HG03521 (cell line): Measurements from ENCODE around the gene TSPAN18.

Experiments
- ATAC-seq: cut with Tn5 transposase; IDR thresholded peaks from one replicate; pipeline ENCODE4 v1.9.1; 2021; ENCODE audit warnings: mild to moderate bottlenecking, moderate library complexity; ENCODE audit not compliant: unreplicated experiment

TSPAN18 gene

GRCh38 chr11:44792171-44792570 is 65.4 kb downstream of the TSPAN18 start:
- ATAC-seq, result no peak

GRCh38 chr11:44793350-44794090 is 66.8 kb downstream of the TSPAN18 start:
- no peak for ATAC-seq

- ATAC-seq, result no peak
Measured at GRCh38 chr11:44795803-44796535, 69.2 kb downstream of the TSPAN18 start.

GRCh38 chr11:44797051-44797450 is 70.3 kb downstream of the TSPAN18 start:
- ATAC-seq, result no peak

- ATAC-seq, result no peak
Measured at GRCh38 chr11:44797886-44798606, 71.3 kb downstream of the TSPAN18 start.

GRCh38 chr11:44798607-44798972 is 71.8 kb downstream of the TSPAN18 start:
- ATAC-seq, result no peak

GRCh38 chr11:44799012-44799411 is 72.2 kb downstream of the TSPAN18 start:
- ATAC-seq, result no peak

- ATAC-seq, result no peak
Measured at GRCh38 chr11:44802347-44802746, 75.6 kb downstream of the TSPAN18 start.

GRCh38 chr11:44803009-44803408 is 76.2 kb downstream of the TSPAN18 start:
- no peak for ATAC-seq

GRCh38 chr11:44804449-44805437 is 78.0 kb downstream of the TSPAN18 start:
- ATAC-seq, result no peak

- ATAC-seq, result no peak
Measured at GRCh38 chr11:44805596-44805995, 78.8 kb downstream of the TSPAN18 start.

- no peak for ATAC-seq
Measured at GRCh38 chr11:44808053-44808753, 81.4 kb downstream of the TSPAN18 start.

GRCh38 chr11:44809283-44809682 is 82.5 kb downstream of the TSPAN18 start:
- ATAC-seq, result no peak

GRCh38 chr11:44811841-44812448 is 85.2 kb downstream of the TSPAN18 start:
- ATAC-seq, result no peak

- no peak for ATAC-seq
Measured at GRCh38 chr11:44812971-44813370, 86.2 kb downstream of the TSPAN18 start.

- no peak for ATAC-seq
Measured at GRCh38 chr11:44813401-44813800, 86.6 kb downstream of the TSPAN18 start.

GRCh38 chr11:44814881-44815592 is 88.3 kb downstream of the TSPAN18 start:
- ATAC-seq, result no peak

GRCh38 chr11:44815917-44816456 is 89.2 kb downstream of the TSPAN18 start:
- no peak for ATAC-seq

GRCh38 chr11:44816761-44817160 is 90.0 kb downstream of the TSPAN18 start:
- ATAC-seq, result no peak
